ENCODE measurements around the gene SMC6.

The SMC6 gene

DNA sequence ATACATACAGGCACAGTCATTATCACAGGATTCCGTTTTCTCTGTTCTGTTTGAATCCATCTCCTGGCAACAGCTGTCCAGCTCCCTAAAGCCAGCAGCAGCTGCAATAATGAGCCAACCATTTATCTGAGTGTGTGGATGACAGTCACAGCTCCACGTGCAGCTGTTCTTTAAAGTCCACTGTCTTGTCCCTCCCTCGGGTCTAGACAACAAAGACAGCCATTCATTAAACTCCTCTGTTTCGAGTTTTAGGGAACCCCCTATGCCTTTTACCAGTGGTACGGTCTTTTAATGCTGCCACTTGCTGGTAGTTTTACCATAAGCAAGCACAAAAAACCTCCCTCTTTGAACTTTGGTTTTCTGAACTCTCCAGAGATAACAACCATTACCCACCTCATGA is 46.6 kb upstream of the SMC6 start:
- Histone ChIP-seq H3K79me2 (ENCODE audit: insufficient read depth, low read length) (no peaks in the 10 kb centered on the region), H3K9me3 (ENCODE audit: insufficient read depth, low read length, severe bottlenecking) (no peaks in the 10 kb centered on the region), H3K27ac (ENCODE audit: low read length) (no peak overlapping the region), H3K4me3 (ENCODE audit: low read depth in 1 of 2, low read length in 2 of 2) (no peak overlapping the region), H4K20me1 (ENCODE audit: insufficient read depth, low read length) (no peaks in the 10 kb centered on the region), H3K9ac (ENCODE audit: low read depth, low read length) (no peak overlapping the region), H3K27me3 (ENCODE audit: insufficient read depth, low read length, poor library complexity) (peaks cover 14% of the 10 kb centered on the region), H3K4me2 (ENCODE audit: insufficient read depth, low read length) (no peak overlapping the region), H2AFZ (ENCODE audit: low read depth, low read length) (no peak overlapping the region), H3K4me1 (ENCODE audit: insufficient read depth, low read length) (no peaks in the 10 kb centered on the region), H3K36me3 (ENCODE audit: insufficient read depth, low read length) (no peaks in the 10 kb centered on the region)
- DNase-seq: no peak
- no peak for ATAC-seq (ENCODE audit: insufficient read depth, low read depth)
- TF ChIP-seq CTCF (IDR thresholded peaks at IDR 0.05; ENCODE audit: borderline replicate concordance, extremely low read depth, low read length, poor library complexity, severe bottlenecking) (no peak), EZH2 (IDR thresholded peaks at IDR 0.05; ENCODE audit: borderline replicate concordance, low read depth, low read length, severe bottlenecking) (no peak)

DNA sequence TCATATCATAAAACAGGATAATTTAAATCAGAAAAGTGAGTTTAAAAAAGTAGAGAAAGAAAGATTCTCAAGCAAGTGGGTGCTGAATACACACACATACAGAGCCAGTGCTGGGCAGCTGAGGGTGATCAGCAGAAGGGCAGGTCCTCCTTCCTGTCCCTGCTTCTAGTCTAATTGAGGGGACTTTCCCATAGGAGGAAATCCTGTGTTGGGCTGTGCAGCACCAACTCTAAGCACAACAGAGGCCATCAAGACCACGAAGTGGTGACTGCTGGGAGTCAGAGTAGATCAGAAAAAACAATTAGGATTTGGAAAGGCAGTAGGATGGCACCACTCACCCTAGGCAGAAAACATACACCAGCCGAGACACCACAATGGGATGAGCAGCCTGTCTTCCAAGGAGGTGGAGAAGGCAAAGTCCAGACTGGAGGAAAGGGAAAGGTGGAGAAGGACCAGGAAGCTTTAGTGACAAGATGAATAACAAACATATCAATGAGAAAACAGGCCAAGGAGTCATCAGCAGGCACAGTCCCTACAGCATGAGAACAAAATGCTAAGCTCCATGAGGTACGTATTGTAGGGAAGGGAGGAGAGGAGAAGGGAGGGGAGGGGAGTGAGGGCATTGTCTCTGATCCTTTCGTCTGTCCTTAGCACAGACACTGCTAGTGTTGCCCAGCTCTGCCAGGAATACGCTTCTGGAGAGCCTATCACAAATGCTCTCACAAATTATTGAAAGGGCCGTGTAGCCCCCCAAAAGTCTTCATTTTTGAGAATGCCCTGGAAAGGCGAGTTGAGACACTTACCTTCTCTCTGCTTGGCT is 45.9 kb upstream of the SMC6 start:
- DNase-seq (no peak), ATAC-seq (ENCODE audit: insufficient read depth, low read depth) (no peak)
- no peaks in the 10 kb centered on the region for H3K9me3 ChIP-seq (ENCODE audit: insufficient read depth, low read length, severe bottlenecking)
- no peaks in the 10 kb centered on the region for H3K36me3 ChIP-seq (ENCODE audit: insufficient read depth, low read length)
- H3K27me3 ChIP-seq (ENCODE audit: insufficient read depth, low read length, poor library complexity): peaks cover 14% of the 10 kb centered on the region
- H3K4me3 ChIP-seq (ENCODE audit: low read depth in 1 of 2, low read length in 2 of 2): no peak overlapping the region
- H3K4me1 ChIP-seq (ENCODE audit: insufficient read depth, low read length): no peaks in the 10 kb centered on the region
- H3K79me2 ChIP-seq (ENCODE audit: insufficient read depth, low read length): no peaks in the 10 kb centered on the region
- H4K20me1 ChIP-seq (ENCODE audit: insufficient read depth, low read length): no peaks in the 10 kb centered on the region
- no peak for TF ChIP-seq CTCF (IDR thresholded peaks at IDR 0.05; ENCODE audit: borderline replicate concordance, extremely low read depth, low read length, poor library complexity, severe bottlenecking)
- no peak for TF ChIP-seq EZH2 (IDR thresholded peaks at IDR 0.05; ENCODE audit: borderline replicate concordance, low read depth, low read length, severe bottlenecking)
- no peak overlapping the region for H3K27ac ChIP-seq (ENCODE audit: low read length)
- H2AFZ ChIP-seq (ENCODE audit: low read depth, low read length): no peak overlapping the region
- H3K4me2 ChIP-seq (ENCODE audit: insufficient read depth, low read length): no peak overlapping the region
- no peak overlapping the region for H3K9ac ChIP-seq (ENCODE audit: low read depth, low read length)

DNA sequence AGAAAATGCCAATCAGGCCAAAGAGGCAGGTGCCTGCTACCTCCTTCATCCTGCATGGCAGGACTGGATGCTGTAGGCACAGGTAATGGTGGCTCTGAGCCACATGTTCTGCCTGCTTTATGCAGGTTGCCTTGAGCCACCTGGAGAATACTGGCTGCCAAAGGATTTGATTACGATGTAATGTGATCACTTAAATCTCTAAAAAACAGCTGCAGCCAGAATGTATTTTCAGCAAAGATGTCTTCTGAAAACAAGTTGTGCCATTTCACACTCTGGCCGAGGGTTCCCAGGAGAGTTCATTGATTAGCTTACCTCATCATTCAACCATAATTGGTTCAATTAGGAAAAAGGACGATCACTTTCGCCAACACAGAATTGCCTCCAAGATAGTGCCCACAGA is 44.7 kb upstream of the SMC6 start:
- Histone ChIP-seq H3K27ac (ENCODE audit: low read length) (no peak overlapping the region), H3K27me3 (ENCODE audit: insufficient read depth, low read length, poor library complexity) (peaks cover 13% of the 10 kb centered on the region), H3K79me2 (ENCODE audit: insufficient read depth, low read length) (no peaks in the 10 kb centered on the region), H2AFZ (ENCODE audit: low read depth, low read length) (no peak overlapping the region), H3K36me3 (ENCODE audit: insufficient read depth, low read length) (no peaks in the 10 kb centered on the region), H3K4me2 (ENCODE audit: insufficient read depth, low read length) (no peak overlapping the region), H3K9me3 (ENCODE audit: insufficient read depth, low read length, severe bottlenecking) (no peaks in the 10 kb centered on the region), H4K20me1 (ENCODE audit: insufficient read depth, low read length) (no peaks in the 10 kb centered on the region), H3K4me3 (ENCODE audit: low read depth in 1 of 2, low read length in 2 of 2) (no peak overlapping the region), H3K9ac (ENCODE audit: low read depth, low read length) (no peak overlapping the region), H3K4me1 (ENCODE audit: insufficient read depth, low read length) (no peaks in the 10 kb centered on the region)
- TF ChIP-seq EZH2 (IDR thresholded peaks at IDR 0.05; ENCODE audit: borderline replicate concordance, low read depth, low read length, severe bottlenecking): no peak
- TF ChIP-seq CTCF (IDR thresholded peaks at IDR 0.05; ENCODE audit: borderline replicate concordance, extremely low read depth, low read length, poor library complexity, severe bottlenecking): no peak
- no peak for ATAC-seq (ENCODE audit: insufficient read depth, low read depth)
- no peak for DNase-seq
